GM12872 (cell line): ENCODE results near the gene IL17RC.

Experiments
- CTCF ChIP-seq: IDR thresholded peaks from 3 replicates; pipeline ENCODE4 v1.5.1; 2011; ENCODE audit warnings: low read depth, mild to moderate bottlenecking, low read length, moderate library complexity; ENCODE audit not compliant: insufficient read depth

IL17RC gene

GRCh38 chr3:9908286-9908685 lies 8.6 kb upstream of the IL17RC start:
- TF ChIP-seq CTCF: no peak

- TF ChIP-seq CTCF: no peak
Measured at GRCh38 chr3:9909221-9910013, 7.5 kb upstream of the IL17RC start.

DNA sequence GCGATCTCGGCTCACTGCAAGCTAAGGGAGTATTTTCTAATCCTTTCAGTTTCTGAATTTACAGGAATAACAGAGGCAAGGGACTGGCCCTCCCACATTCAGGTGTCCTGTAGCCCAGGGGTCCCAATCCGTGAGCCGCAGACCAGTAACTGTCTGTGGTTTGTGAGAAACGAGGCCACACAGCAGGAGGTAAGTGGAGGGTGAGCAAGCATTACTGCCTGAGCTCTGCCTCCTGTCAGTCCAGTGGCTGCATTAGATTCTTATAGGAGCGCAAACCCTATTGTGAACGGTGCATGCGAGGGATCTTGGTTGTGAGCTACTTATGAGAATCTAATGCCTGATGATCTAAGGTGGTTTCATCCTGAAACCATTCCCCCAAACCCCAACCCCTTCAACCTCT lies 5.0 kb upstream of the IL17RC start:
- TF ChIP-seq CTCF: no peak

DNA sequence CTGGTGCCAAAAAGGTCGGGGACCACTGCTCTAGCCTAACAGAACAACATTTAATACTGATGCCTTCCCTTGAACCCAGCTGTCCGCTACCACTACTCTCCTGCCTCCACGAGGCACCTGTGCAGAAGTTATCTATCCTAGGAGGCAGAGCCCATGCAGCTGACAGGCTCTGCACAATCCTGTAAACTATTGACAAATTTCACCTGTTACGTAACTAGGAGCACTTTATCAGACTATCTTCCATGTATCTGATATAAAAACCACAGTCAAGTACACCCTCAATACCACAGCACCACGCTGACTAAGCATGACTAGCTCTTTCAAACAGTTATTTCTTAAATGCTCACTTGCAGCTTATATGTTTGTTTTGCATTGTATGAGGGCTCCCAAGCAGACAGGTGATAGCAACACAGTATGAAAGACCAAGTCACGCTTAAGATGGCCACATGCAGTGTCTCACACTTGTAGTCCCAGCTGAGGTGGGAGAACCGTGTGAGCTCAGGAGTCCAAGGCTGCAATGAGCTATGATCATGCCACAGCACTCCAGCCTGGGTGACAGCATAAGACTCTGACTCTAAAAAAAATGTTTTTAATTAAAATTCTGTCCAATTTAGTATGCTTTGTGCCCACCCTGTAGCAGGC lies 4.5 kb upstream of the IL17RC start:
- no peak for TF ChIP-seq CTCF

DNA sequence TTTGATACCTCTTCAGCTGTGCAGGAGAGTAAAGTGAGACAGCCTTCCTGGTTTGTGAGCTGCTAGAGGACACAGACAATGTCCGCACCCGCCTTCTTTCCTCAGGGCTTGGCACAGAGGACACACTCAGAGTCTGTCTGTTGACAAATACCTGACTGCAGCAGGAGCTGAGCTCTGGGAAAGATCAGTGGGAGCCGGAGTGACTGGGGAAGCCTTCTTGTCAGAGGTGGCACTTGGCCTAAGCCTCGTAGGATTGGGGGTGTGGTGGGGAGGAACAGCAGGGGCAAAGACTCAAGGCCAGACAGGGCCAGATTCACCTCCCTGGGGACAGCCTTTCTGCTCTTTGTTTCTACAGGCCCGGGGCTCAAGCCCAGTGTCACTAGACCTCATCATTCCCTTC lies 3.3 kb upstream of the IL17RC start:
- no peak for TF ChIP-seq CTCF

GRCh38 chr3:9914011-9914410 lies 2.9 kb upstream of the IL17RC start:
- TF ChIP-seq CTCF: no peak

GRCh38 chr3:9914559-9915253 lies 2.2 kb upstream of the IL17RC start:
- no peak for TF ChIP-seq CTCF
